GM23248 (cell line): ENCODE data around the gene CLEC2D. TPM values are rescaled to one million over a fixed set of nuclear protein-coding genes. Genes with fewer than 3 reads are reported as not detected.

Source experiments
- DNase-seq: peaks from one replicate; pipeline ENCODE4 v3.0.0-alpha.2; 2015
- H2AFZ ChIP-seq: fragments of 200-600 bp; sonication (generic); 2 replicates; pipeline ENCODE4 v1.6.1; 2016; ENCODE audit warnings: antibody characterized with exemption
- H3F3A ChIP-seq: fragments of 200-600 bp; sonication (generic); 2 replicates; pipeline ENCODE4 v1.6.1; 2016; ENCODE audit warnings: mild to moderate bottlenecking, antibody characterized with exemption, mixed run types; ENCODE audit not compliant: insufficient read depth
- H3K27ac ChIP-seq: fragments of 200-600 bp; sonication (generic); 2 replicates; pipeline ENCODE4 v1.5.1; 2016; ENCODE audit warnings: mild to moderate bottlenecking
- H3K27me3 ChIP-seq: fragments of 200-600 bp; sonication (generic); replicated peaks from 2 replicates; pipeline ENCODE4 v1.6.1; 2016; ENCODE audit warnings: mild to moderate bottlenecking; ENCODE audit not compliant: insufficient read depth
- H3K36me3 ChIP-seq: fragments of 200-600 bp; sonication (generic); 2 replicates; pipeline ENCODE4 v1.6.1; 2016; ENCODE audit warnings: low read depth, mild to moderate bottlenecking
- H3K4me1 ChIP-seq: fragments of 200-600 bp; sonication (generic); 2 replicates; pipeline ENCODE4 v1.6.1; 2016; ENCODE audit warnings: mild to moderate bottlenecking; ENCODE audit not compliant: insufficient read depth
- H3K4me2 ChIP-seq: fragments of 200-600 bp; sonication (generic); one replicate; pipeline ENCODE4 v1.6.1; 2016; ENCODE audit warnings: mild to moderate bottlenecking; ENCODE audit not compliant: unreplicated experiment
- H3K4me3 ChIP-seq: fragments of 200-600 bp; sonication (generic); 2 replicates; pipeline ENCODE4 v1.5.1; 2016; ENCODE audit warnings: mild to moderate bottlenecking
- H3K79me2 ChIP-seq: fragments of 200-600 bp; sonication (generic); 2 replicates; pipeline ENCODE4 v1.6.1; 2016; ENCODE audit warnings: mild to moderate bottlenecking; ENCODE audit not compliant: insufficient read depth
- H3K9ac ChIP-seq: fragments of 200-600 bp; sonication (generic); 2 replicates; pipeline ENCODE4 v1.6.1; 2016; ENCODE audit warnings: mild to moderate bottlenecking
- H3K9me2 ChIP-seq: fragments of 200-600 bp; sonication (generic); 2 replicates; pipeline ENCODE4 v1.6.1; 2016; ENCODE audit warnings: mixed run types, mild to moderate bottlenecking, moderate library complexity; ENCODE audit not compliant: insufficient read depth
- H3K9me3 ChIP-seq: fragments of 200-600 bp; sonication (generic); one replicate; pipeline ENCODE4 v1.6.1; 2017; ENCODE audit warnings: low read depth
- H4K20me1 ChIP-seq: fragments of 200-600 bp; sonication (generic); 2 replicates; pipeline ENCODE4 v1.6.0; 2016; ENCODE audit not compliant: insufficient read depth
- EZH2 ChIP-seq: fragments of 200-600 bp; sonication (generic); IDR thresholded peaks from 2 replicates; pipeline ENCODE4 v1.6.1; 2018; ENCODE audit warnings: antibody characterized with exemption, mild to moderate bottlenecking; ENCODE audit not compliant: insufficient read depth, poor library complexity, severe bottlenecking
- EZH2phosphoT487 ChIP-seq: fragments of 200-600 bp; sonication (generic); IDR thresholded peaks from 2 replicates; pipeline ENCODE4 v1.6.1; 2018; ENCODE audit warnings: antibody characterized with exemption, moderate library complexity, mild to moderate bottlenecking, low read depth; ENCODE audit not compliant: insufficient read depth
- WGBS, 2 experiments: methylation state at CpG; one replicate each; pipeline ENCODE4 v1.1.6; 2015 to 2017; ENCODE audit warnings: low lambda C conversion rate in 2 of 2, low coverage in 1 of 2; ENCODE audit errors: missing lambda C conversion rate in 2 of 2; 5-methylcytosine and 5-hydroxymethylcytosine counted together
- in situ Hi-C: fragments of 300-500 bp; cut with MboI; formaldehyde crosslinking; loops from 2 replicates; pipeline ENCODE4 v1.15.0; 2020
- polyA plus RNA-seq: library from polyadenylated mRNA; unstranded; fragments of >200 nt; fragmentation: Nextera tagmentation; extraction: Ambion mirVana; gene quantifications from 2 replicates; pipeline ENCODE4 v1.2.1, GENCODE V29; 2016
- total RNA-seq: library from RNA; depleted of rRNA; stranded (reverse); fragments of >200 nt; shearing (Covaris generic); gene quantifications from 2 replicates; pipeline ENCODE4 v1.2.3, GENCODE V29; 2014

CLEC2D gene
- total and polyA plus RNA-seq, 2 experiments from 2014 or later, result 0.54 to 2.8 TPM

DNA sequence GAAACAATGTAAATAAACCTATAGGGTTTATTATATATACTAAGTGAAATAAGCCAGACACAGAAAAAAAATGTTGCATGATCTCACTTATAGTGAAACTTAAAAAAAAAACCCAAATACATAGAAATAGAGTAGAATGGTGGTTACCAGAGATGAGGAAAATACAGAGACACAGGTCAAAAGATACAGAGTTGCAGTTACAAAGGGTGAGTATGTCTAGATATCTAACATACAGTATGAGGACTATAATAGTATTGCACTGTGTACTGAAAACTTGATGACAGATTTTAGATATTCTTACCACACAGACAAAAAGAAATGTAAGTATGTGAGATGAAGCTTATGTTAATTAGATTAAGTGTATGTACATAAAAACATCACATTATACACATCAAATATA, 28.1 kb downstream of the CLEC2D start:
- TF ChIP-seq EZH2phosphoT487 (no peak), EZH2 (no peak)
- no peak overlapping the region for H3K27ac ChIP-seq
- DNase-seq, result no peak
- H3K9ac ChIP-seq, result no peak overlapping the region
- peaks cover 11% of the 10 kb centered on the region; the same call in 1 of the 2 replicates for H3K36me3 ChIP-seq
- H3K4me2 ChIP-seq, result no peak overlapping the region
- no peak overlapping the region for H2AFZ ChIP-seq
- H3F3A ChIP-seq, result no peaks in the 10 kb centered on the region
- no peaks in the 10 kb centered on the region for H3K9me3 ChIP-seq
- no peaks in the 10 kb centered on the region for H3K9me2 ChIP-seq
- in situ Hi-C loops, result no loop called here
- no peaks in the 10 kb centered on the region for H3K79me2 ChIP-seq
- no peaks in the 10 kb centered on the region for H4K20me1 ChIP-seq
- no peaks in the 10 kb centered on the region for H3K27me3 ChIP-seq
- no peak overlapping the region for H3K4me3 ChIP-seq
- peaks cover 8% of the 10 kb centered on the region; the same call in 1 of the 2 replicates for H3K4me1 ChIP-seq

- no peaks in the 10 kb centered on the region for H3K27me3 ChIP-seq
- H3K79me2 ChIP-seq, result no peaks in the 10 kb centered on the region
- no peaks in the 10 kb centered on the region for H3F3A ChIP-seq
- H3K9ac ChIP-seq, result no peak overlapping the region
- H3K9me2 ChIP-seq, result no peaks in the 10 kb centered on the region
- H3K27ac ChIP-seq, result no peak overlapping the region
- no peak overlapping the region for H3K4me3 ChIP-seq
- WGBS, 2 experiments, result 49 to 52% methylated on average over 2 of the region's 2 CpGs
- H4K20me1 ChIP-seq, result no peaks in the 10 kb centered on the region
- H2AFZ ChIP-seq, result no peak overlapping the region
- H3K36me3 ChIP-seq, result peaks cover 7% of the 10 kb centered on the region; the same call in 1 of the 2 replicates
- no peak for TF ChIP-seq EZH2
- no peak for TF ChIP-seq EZH2phosphoT487
- DNase-seq, result no peak
- no peak overlapping the region for H3K4me2 ChIP-seq
- in situ Hi-C loops, result no loop called here
- peaks cover 8% of the 10 kb centered on the region; the same call in 1 of the 2 replicates for H3K4me1 ChIP-seq
- H3K9me3 ChIP-seq, result no peaks in the 10 kb centered on the region
These were observed 29.2 kb downstream of the CLEC2D start for GRCh38 chr12:9698681-9699080.

DNA sequence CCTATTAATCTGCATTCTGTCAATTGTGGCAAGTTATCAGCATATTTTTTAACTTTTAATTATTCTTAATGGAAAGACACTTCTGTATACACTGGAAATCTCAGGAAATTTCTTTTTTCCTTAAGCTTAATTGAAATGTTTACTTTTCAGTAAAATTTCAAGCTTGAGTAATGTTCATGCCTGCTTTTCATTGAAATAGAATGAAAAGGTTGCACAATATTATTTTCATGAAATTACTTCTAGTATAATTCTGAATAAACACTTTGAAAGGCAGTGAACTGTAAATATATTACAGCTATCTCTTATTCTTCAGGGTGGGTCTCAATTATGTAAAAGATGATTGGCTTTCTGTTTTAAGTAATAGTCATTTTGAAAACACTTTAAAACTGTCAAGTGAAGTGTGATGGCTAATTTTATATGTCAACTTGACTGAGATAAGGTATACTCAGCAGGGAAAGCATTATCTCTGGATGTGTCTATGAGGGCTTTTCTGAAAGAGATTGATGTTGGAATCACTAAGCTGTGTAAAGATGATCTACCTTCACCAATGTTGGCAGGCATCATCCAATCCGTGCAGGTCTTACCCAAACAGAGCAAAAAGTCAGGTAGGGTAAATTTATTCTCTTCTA, 29.9 kb downstream of the CLEC2D start:
- Histone ChIP-seq H3K36me3 (peaks cover 5% of the 10 kb centered on the region; the same call in 1 of the 2 replicates), H3K9ac (no peak overlapping the region), H3K79me2 (no peaks in the 10 kb centered on the region), H2AFZ (no peak overlapping the region), H3K9me2 (no peaks in the 10 kb centered on the region), H4K20me1 (no peaks in the 10 kb centered on the region), H3K27ac (no peak overlapping the region), H3K4me2 (no peak overlapping the region), H3K4me1 (peaks cover 8% of the 10 kb centered on the region; the same call in 1 of the 2 replicates), H3K27me3 (no peaks in the 10 kb centered on the region), H3K9me3 (no peaks in the 10 kb centered on the region), H3F3A (no peaks in the 10 kb centered on the region), H3K4me3 (no peak overlapping the region)
- in situ Hi-C loops, result no loop called here
- no peak for TF ChIP-seq EZH2
- TF ChIP-seq EZH2phosphoT487, result no peak
- DNase-seq, result no peak
- WGBS, 2 experiments, result 10 to 24% methylated on average over 1 of the region's 1 CpG

GRCh38 chr12:9699898-9700605, 30.5 kb downstream of the CLEC2D start:
- no peaks in the 10 kb centered on the region for H3K27me3 ChIP-seq
- no peaks in the 10 kb centered on the region for H3K36me3 ChIP-seq
- H2AFZ ChIP-seq, result no peak overlapping the region
- H3K27ac ChIP-seq, result no peak overlapping the region
- H3K9ac ChIP-seq, result no peak overlapping the region
- peak; percentile 37 for DNase-seq
- no peaks in the 10 kb centered on the region for H4K20me1 ChIP-seq
- no peaks in the 10 kb centered on the region for H3K79me2 ChIP-seq
- peaks cover 8% of the 10 kb centered on the region; the same call in 1 of the 2 replicates for H3K4me1 ChIP-seq
- H3F3A ChIP-seq, result no peaks in the 10 kb centered on the region
- TF ChIP-seq EZH2phosphoT487, result no peak
- no peak for TF ChIP-seq EZH2
- no peaks in the 10 kb centered on the region for H3K9me3 ChIP-seq
- no peaks in the 10 kb centered on the region for H3K9me2 ChIP-seq
- H3K4me2 ChIP-seq, result no peak overlapping the region
- in situ Hi-C loops, result no loop called here
- WGBS, 2 experiments, result 58 to 60% methylated on average over 2 of the region's 2 CpGs
- no peak overlapping the region for H3K4me3 ChIP-seq
